Measurements from ENCODE around the gene ZBED5. TPM values are rescaled to one million over a fixed set of nuclear protein-coding genes. Genes with fewer than 3 reads are reported as not detected.

The ZBED5 gene
- total RNA-seq, 3 donors from 2014 or later = 29.0 to 55.9 (median 33.8) TPM

DNA sequence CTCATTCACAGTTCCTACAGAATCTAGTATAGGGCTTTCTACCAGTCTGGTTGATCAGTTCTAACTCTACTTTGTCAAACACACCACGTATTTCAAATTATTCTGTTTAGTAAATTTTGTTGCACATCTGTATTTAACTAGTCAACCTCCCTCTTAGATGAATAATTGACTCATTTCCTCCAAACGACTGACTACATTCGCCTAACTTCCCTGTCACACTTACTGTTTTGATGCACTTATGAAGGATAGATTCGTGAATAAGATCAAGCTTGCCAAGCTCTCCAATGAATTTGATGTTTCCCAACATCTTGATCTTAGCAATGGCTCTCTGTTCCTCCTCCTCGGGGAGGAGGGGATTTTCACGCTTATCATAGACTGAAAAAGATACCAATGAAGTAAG is 54.2 kb downstream of the ZBED5 start:
- Histone ChIP-seq H3K9me3 (no peaks in the 10 kb centered on the region), H3K27ac (no peak overlapping the region), H3K4me1 (peaks cover 7 to 13% of the 10 kb centered on the region in 2 donors), H3K4me3 (no peak overlapping the region), H3K36me3 (peaks cover 52% of the 10 kb centered on the region), H3K27me3 (no peaks in the 10 kb centered on the region)
- TF ChIP-seq, protein P1, sequence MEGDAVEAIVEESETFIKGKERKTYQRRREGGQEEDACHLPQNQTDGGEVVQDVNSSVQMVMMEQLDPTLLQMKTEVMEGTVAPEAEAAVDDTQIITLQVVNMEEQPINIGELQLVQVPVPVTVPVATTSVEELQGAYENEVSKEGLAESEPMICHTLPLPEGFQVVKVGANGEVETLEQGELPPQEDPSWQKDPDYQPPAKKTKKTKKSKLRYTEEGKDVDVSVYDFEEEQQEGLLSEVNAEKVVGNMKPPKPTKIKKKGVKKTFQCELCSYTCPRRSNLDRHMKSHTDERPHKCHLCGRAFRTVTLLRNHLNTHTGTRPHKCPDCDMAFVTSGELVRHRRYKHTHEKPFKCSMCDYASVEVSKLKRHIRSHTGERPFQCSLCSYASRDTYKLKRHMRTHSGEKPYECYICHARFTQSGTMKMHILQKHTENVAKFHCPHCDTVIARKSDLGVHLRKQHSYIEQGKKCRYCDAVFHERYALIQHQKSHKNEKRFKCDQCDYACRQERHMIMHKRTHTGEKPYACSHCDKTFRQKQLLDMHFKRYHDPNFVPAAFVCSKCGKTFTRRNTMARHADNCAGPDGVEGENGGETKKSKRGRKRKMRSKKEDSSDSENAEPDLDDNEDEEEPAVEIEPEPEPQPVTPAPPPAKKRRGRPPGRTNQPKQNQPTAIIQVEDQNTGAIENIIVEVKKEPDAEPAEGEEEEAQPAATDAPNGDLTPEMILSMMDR (IDR thresholded peaks at IDR 0.05) = no peak
- no peak for TF ChIP-seq POLR2A (IDR thresholded peaks at IDR 0.05)
- TF ChIP-seq POLR2AphosphoS5 (IDR thresholded peaks at IDR 0.05) = no peak
- intact Hi-C loops (cut with DNase I; ENCODE audit: low total_unique reads) = no loop called here
- no peak for DNase-seq (ENCODE audit: low spot score in 2 of 2)

Other genes with a start within 250 kb of the ZBED5 start
- 10 to 100 TPM; 10.1 to 16.1 (median 13.2) TPM for gene IRAG1, start 164.3 kb downstream of the ZBED5 start, total RNA-seq
- gene CTR9, start 106.8 kb downstream of the ZBED5 start, total RNA-seq = 10 to 100 TPM; 24.6 to 35.0 (median 28.5) TPM
- 100 to 1,000 TPM; 385 to 456 (median 416) TPM for gene EIF4G2, start 49.1 kb downstream of the ZBED5 start, total RNA-seq

Measured in breast epithelium (tissue), 4 donors.